ENCODE data around the gene CNTNAP2.

GRCh38 chr7:147015999-147016398 lies 899.4 kb downstream of the CNTNAP2 start:
- TF ChIP-seq, protein P1, sequence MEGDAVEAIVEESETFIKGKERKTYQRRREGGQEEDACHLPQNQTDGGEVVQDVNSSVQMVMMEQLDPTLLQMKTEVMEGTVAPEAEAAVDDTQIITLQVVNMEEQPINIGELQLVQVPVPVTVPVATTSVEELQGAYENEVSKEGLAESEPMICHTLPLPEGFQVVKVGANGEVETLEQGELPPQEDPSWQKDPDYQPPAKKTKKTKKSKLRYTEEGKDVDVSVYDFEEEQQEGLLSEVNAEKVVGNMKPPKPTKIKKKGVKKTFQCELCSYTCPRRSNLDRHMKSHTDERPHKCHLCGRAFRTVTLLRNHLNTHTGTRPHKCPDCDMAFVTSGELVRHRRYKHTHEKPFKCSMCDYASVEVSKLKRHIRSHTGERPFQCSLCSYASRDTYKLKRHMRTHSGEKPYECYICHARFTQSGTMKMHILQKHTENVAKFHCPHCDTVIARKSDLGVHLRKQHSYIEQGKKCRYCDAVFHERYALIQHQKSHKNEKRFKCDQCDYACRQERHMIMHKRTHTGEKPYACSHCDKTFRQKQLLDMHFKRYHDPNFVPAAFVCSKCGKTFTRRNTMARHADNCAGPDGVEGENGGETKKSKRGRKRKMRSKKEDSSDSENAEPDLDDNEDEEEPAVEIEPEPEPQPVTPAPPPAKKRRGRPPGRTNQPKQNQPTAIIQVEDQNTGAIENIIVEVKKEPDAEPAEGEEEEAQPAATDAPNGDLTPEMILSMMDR (IDR thresholded peaks at IDR 0.05): no peak
- no peak for TF ChIP-seq POLR2A (IDR thresholded peaks at IDR 0.05)
